ENCODE data around the gene ZNF697.
"Not testable (repeated sequence)": the region's sequence is repeated elsewhere in the genome, so short reads cannot be mapped to it uniquely, and the experiment has no call there.

The ZNF697 gene

DNA sequence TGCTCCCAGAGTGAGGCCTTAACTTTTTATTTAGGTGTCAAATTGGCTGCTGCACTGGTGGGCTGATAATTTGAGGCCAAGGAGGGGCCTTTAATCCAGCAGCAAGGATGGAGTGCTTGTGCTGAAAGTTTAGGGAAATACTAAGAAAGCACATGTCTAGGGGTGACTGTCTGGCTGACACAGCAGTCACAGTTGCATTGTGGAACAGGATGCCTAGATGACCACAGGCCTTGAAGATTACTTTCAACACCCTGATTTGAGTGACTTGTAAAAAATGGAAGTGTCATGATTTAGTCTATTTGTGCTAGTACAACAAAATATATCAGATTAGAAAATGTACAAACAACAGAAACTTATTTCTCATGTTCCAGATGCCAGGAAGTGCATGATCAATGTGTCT, 57.7 kb downstream of the ZNF697 start:
- TF ChIP-seq, protein P1, sequence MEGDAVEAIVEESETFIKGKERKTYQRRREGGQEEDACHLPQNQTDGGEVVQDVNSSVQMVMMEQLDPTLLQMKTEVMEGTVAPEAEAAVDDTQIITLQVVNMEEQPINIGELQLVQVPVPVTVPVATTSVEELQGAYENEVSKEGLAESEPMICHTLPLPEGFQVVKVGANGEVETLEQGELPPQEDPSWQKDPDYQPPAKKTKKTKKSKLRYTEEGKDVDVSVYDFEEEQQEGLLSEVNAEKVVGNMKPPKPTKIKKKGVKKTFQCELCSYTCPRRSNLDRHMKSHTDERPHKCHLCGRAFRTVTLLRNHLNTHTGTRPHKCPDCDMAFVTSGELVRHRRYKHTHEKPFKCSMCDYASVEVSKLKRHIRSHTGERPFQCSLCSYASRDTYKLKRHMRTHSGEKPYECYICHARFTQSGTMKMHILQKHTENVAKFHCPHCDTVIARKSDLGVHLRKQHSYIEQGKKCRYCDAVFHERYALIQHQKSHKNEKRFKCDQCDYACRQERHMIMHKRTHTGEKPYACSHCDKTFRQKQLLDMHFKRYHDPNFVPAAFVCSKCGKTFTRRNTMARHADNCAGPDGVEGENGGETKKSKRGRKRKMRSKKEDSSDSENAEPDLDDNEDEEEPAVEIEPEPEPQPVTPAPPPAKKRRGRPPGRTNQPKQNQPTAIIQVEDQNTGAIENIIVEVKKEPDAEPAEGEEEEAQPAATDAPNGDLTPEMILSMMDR (IDR thresholded peaks at IDR 0.05): no peak
- Mint-ChIP-seq H3K27me3 (ENCODE audit: low read depth, poor library complexity) (peaks cover 6% of the 10 kb centered on the region), H3K9me3 (no peaks in the 10 kb centered on the region)

DNA sequence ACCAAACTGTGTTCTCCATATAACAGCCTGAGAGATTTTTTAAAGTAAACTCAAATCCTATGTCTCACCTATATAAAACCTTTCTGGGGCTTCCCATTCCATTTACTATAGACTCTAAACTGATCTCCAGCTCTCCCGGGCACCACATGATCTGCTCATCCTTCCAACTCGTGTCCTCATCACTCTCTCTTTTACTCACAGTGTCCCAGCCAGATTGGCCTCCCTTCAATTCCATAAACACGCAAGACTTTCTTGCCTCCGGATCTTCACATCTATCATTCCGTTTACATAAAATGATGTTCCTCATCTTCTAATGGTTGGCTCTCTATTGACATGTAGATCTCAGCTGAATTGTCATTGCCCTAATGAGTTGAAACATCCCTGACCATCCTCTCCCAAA, 59.4 kb downstream of the ZNF697 start:
- no peaks in the 10 kb centered on the region for H3K36me3 Mint-ChIP-seq (ENCODE audit: low read depth)
- TF ChIP-seq, protein P1 (IDR thresholded peaks at IDR 0.05): no peak
- H3K9me3 Mint-ChIP-seq: no peaks in the 10 kb centered on the region
- no peak for DNase-seq
- no peak overlapping the region for H3K27ac Mint-ChIP-seq
- H3K4me3 Mint-ChIP-seq: no peak overlapping the region
- H3K4me1 Mint-ChIP-seq: peaks cover 5% of the 10 kb centered on the region
- peaks cover 5% of the 10 kb centered on the region for H3K27me3 Mint-ChIP-seq (ENCODE audit: low read depth, poor library complexity)

More for the DNA sequence above, 57.7 kb downstream of the ZNF697 start:
- Mint-ChIP-seq H3K36me3 (ENCODE audit: low read depth) (no peaks in the 10 kb centered on the region), H3K4me3 (no peak overlapping the region), H3K27ac (no peak overlapping the region), H3K4me1 (peaks cover 5% of the 10 kb centered on the region)
- DNase-seq: no peak

DNA sequence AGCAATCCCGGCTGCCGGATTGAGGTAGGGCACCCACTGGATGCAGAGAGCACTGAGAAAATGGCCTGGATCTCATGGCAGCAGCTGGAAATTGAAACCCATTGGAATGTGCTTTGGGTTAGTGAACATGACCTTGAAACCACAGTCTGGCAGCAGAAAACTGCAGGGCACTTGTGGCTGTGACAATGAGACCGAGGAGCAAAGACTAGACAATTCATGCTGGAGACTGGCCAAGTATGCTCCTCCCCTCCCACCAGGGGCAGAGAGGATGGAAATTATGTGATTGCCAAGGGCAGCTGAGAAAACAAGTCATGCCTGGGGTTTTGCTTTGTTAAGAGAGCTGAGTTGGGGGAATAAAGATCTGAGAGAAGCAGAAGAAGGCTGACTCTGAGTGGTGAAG, 60.7 kb downstream of the ZNF697 start:
- Mint-ChIP-seq H3K27ac (no peak overlapping the region), H3K9me3 (no peaks in the 10 kb centered on the region), H3K27me3 (ENCODE audit: low read depth, poor library complexity) (peaks cover 9% of the 10 kb centered on the region), H3K36me3 (ENCODE audit: low read depth) (no peaks in the 10 kb centered on the region), H3K4me3 (no peak overlapping the region), H3K4me1 (peaks cover 5% of the 10 kb centered on the region)
- no peak for DNase-seq
- TF ChIP-seq, protein P1 (IDR thresholded peaks at IDR 0.05): no peak

DNA sequence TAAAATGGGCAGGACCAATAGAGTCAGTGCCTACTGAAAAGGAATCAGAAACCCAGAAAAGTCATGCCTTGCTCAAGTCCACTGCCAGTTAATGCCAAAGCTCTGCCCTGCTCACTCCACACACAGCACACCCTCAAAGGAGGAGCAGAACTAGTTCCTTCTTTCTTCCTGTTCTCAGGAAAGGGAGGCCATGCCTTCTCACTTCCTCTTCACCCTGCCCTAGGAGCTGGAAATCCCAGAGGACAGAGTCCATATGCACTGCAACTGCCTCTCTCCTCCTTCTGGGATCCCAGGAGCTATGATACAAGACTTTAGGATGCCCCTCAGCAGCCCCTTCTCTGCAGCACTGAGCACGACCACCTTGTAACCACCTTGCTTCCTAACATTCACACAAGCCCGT, 62.3 kb downstream of the ZNF697 start:
- DNase-seq; H3K9me3 Mint-ChIP-seq; H3K27ac Mint-ChIP-seq; H3K27me3 Mint-ChIP-seq (ENCODE audit: low read depth, poor library complexity); H3K36me3 Mint-ChIP-seq (ENCODE audit: low read depth); H3K4me3 Mint-ChIP-seq; H3K4me1 Mint-ChIP-seq: not testable (repeated sequence)

DNA sequence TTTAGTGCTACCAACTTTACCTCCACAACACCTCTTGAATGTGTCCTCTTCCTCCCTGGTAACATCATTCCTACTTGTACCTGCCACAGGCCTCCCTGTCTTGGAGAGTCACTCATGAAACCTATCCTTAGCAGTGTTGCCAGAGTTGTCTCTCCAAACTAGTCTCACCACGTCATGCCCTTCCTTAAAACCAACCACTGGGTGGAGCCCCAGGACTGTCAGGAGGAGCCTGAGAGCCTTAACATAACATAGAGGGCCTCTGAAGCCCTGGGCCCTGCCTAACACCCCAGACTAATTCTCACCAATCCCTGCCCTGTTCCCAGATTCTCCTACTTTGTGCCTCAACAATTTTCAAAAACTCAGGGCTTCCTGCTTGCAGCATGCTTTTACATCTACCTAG, 65.3 kb downstream of the ZNF697 start:
- peaks cover 17% of the 10 kb centered on the region for H3K9me3 Mint-ChIP-seq
- H3K27ac Mint-ChIP-seq: no peak overlapping the region
- H3K4me1 Mint-ChIP-seq: peaks cover 5% of the 10 kb centered on the region
- H3K4me3 Mint-ChIP-seq: no peak overlapping the region
- TF ChIP-seq, protein P1 (IDR thresholded peaks at IDR 0.05): peak; percentile 50
- H3K36me3 Mint-ChIP-seq (ENCODE audit: low read depth): no peaks in the 10 kb centered on the region
- H3K27me3 Mint-ChIP-seq (ENCODE audit: low read depth, poor library complexity): peaks cover 9% of the 10 kb centered on the region
- DNase-seq: peak; percentile 49

DNA sequence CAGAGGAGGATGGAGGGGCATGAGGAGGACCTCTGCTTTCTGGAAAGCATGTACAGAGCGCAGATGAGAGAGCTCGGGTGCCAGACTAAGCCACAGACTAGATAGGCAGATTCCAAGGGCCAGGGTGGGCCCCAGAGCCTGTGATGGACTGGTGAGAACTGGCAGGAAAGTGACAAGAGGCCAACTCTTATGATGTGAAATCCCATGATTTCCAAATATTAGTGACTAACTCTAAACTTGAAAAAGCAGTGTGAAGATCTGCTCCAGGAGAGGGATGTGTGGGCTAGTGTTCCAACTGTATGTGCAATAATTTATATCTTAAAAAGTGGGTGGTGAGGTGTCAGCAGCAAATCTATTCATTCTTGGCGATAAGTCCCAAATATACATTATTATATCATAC, 67.0 kb downstream of the ZNF697 start:
- not testable (repeated sequence) for DNase-seq; H3K27me3 Mint-ChIP-seq (ENCODE audit: low read depth, poor library complexity); H3K27ac Mint-ChIP-seq; H3K4me1 Mint-ChIP-seq; H3K4me3 Mint-ChIP-seq; H3K36me3 Mint-ChIP-seq (ENCODE audit: low read depth)
- peaks cover 26% of the 10 kb centered on the region for H3K9me3 Mint-ChIP-seq

DNA sequence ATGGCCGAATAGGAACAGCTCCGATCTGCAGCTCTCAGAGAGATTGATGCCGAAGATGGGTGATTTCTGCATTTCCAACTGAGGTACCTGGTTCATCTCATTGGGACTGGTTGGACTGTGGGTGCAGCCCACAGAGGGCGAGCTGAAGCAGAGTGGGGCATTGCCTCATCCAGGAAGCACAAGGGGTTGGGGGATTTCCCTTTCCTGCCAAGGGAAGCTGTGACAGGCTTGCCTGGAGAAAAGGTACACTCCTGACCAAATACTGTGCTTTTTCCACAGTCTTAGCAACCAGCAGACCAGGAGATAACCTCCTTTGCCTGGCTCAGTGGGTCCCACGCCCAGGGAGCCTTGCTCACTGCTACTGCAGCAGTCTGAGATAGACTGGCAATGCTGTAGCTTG, 74.2 kb downstream of the ZNF697 start:
- Mint-ChIP-seq H3K27me3 (ENCODE audit: low read depth, poor library complexity) (peaks cover 10% of the 10 kb centered on the region), H3K9me3 (peaks cover 25% of the 10 kb centered on the region), H3K4me3 (no peak overlapping the region), H3K4me1 (no peaks in the 10 kb centered on the region), H3K36me3 (ENCODE audit: low read depth) (no peaks in the 10 kb centered on the region), H3K27ac (no peak overlapping the region)
- TF ChIP-seq, protein P1 (IDR thresholded peaks at IDR 0.05): no peak
- DNase-seq: no peak

DNA sequence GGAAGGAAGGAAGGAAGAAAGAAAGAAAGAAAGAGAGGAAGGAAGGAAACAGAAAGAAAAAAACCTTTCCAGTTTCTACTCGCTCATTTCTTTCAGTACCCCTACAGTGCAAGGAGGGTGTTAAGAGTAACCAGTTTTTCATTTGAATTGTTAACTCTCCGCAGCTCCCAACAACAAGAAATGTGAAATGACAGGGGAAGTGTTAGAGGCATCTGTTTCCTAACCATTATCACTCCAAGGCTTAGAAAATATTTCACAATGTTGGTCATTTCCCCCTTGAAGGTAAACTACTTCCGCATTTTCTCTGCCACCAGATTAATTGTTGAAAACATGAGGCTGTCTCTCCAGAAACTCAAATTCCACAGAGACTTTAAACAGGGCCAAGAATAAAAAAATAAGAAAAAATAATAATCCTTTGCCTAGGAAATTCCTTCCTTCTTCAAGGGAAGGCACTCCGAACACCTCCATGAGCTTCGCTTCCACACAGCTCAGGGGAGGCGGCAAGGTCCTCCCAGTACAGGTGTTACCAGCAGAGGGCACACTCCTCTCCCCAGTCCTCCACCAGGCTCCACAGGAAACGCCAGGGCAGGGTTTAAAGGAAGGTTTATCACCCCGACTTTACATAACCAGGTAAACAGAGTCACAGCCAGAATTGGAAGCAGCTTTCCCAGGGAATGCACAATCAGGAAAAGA, 78.0 kb downstream of the ZNF697 start:
- H3K36me3 Mint-ChIP-seq (ENCODE audit: low read depth); H3K27ac Mint-ChIP-seq; H3K9me3 Mint-ChIP-seq; H3K4me1 Mint-ChIP-seq; DNase-seq; H3K4me3 Mint-ChIP-seq: not testable (repeated sequence)
- peaks cover 19% of the 10 kb centered on the region for H3K27me3 Mint-ChIP-seq (ENCODE audit: low read depth, poor library complexity)
